Fibroblast of mammary gland (primary cell): ENCODE data around the gene MS4A7.

ENCODE experiments used
- DNase-seq: peaks from one replicate; pipeline ENCODE4 v3.0.0-alpha.2; 2010; ENCODE audit warnings: low read depth
- H3K4me3 ChIP-seq: 2 replicates; pipeline ENCODE4 v1.5.1; 2011; ENCODE audit warnings: low read depth, mild to moderate bottlenecking, low read length, moderate library complexity; ENCODE audit not compliant: control insufficient read depth
- CTCF ChIP-seq: conservative IDR thresholded peaks from 2 replicates; pipeline ENCODE4 v1.5.1; 2011; ENCODE audit warnings: low read depth, low read length, inconsistent platforms; ENCODE audit not compliant: control insufficient read depth, insufficient read depth

The MS4A7 gene

GRCh38 chr11:60343094-60343704, 35.1 kb upstream of the MS4A7 start:
- peak; percentile 7 for DNase-seq

GRCh38 chr11:60344146-60344545, 34.2 kb upstream of the MS4A7 start:
- no peak for TF ChIP-seq CTCF

More at GRCh38 chr11:60343094-60343704, 35.1 kb upstream of the MS4A7 start:
- peak; percentile 61 for TF ChIP-seq CTCF
- no peak overlapping the region for H3K4me3 ChIP-seq

GRCh38 chr11:60345489-60345888, 32.8 kb upstream of the MS4A7 start:
- peak; percentile 8 for TF ChIP-seq CTCF
- H3K4me3 ChIP-seq, result no peak overlapping the region
- DNase-seq, result no peak

More at GRCh38 chr11:60344146-60344545, 34.2 kb upstream of the MS4A7 start:
- H3K4me3 ChIP-seq, result no peak overlapping the region
- DNase-seq, result no peak

DNA sequence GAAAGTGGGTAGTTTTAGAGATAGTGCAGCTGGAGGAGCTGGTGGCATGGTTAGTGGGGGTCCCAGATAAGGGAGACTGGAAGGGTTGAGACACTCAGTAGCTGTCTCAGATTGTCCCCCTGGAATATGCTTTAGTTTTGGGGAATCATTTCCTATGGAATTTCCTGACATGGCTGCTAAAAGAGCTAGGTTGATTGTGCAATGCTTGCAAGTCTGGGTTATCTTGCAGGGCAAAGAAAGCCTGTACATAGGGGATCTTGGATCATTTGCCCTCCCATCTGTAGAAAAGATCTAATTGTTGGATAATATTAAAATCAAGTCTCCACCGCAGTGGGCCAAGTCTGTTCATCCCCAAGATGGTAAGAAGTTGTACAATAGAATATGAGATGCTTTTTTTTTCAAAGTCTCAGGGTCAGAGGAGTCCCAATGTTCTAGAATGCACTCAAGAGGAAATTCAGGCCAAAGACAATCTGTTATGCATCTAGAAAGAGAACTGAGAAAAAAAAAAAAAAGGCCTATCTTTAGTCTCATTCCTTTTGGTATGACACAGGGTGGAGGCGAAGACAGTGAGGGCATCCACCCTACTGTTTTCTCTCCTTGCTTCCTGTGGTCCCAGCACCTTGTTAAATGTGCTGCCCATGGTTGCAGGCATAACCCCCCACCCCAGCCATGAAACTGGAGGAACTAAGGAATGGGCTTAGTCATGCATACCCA, 31.1 kb upstream of the MS4A7 start:
- DNase-seq, result no peak
- no peak for TF ChIP-seq CTCF
- H3K4me3 ChIP-seq, result no peak overlapping the region

GRCh38 chr11:60348116-60348515, 30.2 kb upstream of the MS4A7 start:
- TF ChIP-seq CTCF, result no peak
- H3K4me3 ChIP-seq, result no peak overlapping the region
- no peak for DNase-seq

DNA sequence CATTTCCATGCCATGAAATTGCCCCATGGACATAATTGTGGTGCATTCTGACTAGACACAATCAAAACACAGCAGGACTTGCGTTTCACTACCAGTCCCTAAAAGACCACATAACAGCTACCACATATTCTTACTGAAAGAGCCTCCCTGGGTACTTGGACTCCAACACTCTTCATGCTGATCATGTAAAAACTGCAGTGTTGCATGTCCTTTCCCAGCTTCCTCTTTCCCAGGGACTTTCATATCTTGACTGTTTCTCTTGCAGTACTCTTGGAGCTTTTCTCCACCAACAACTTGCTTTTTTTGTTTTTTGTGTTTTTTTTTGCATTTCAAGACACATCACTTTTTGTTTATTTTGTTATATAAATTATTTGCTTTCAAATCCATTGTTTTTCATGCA, 28.3 kb upstream of the MS4A7 start:
- no peak overlapping the region for H3K4me3 ChIP-seq
- no peak for TF ChIP-seq CTCF
- DNase-seq, result no peak
